ENCODE measurements around the gene ZNF385B. TPM values are rescaled to one million over a fixed set of nuclear protein-coding genes. Genes with fewer than 3 reads are reported as not detected.

ZNF385B gene
- total and polyA plus RNA-seq, 5 donors = 32.6 to 95.9 (median 65.6) TPM

DNA sequence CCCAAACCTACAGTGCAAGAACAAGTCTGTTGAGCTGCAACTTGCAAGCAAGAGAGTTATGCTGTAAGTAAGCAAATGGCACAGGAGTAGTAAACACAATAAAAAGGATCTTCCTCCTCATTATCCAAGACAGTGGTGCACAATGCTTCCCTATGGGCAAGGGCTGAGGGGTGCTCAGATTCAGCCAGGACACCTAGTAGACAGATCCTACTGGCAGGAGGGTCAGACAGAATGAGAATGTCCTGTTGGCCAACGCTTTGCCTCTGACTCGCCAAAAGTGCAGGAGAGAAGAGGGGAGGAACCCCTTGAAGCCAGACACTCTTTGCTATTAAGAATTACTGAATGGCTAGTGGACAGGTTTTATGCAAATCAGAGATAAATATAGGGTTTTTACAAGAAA, 316.4 kb downstream of the ZNF385B start:
- no peak for ATAC-seq
- H3K4me3 ChIP-seq (ENCODE audit: low read length) = no peak overlapping the region
- H3K4me1 ChIP-seq (ENCODE audit: control insufficient read depth, insufficient read depth, low read length) = no peaks in the 10 kb centered on the region
- 67% methylated on average over 2 of the region's 2 CpGs for WGBS
- intact Hi-C loops (cut with DNase I) = no loop called here
- no peaks in the 10 kb centered on the region for H3K9me3 ChIP-seq (ENCODE audit: control insufficient read depth, low read length)
- H3K27me3 ChIP-seq (ENCODE audit: control insufficient read depth, insufficient read depth) = no peaks in the 10 kb centered on the region
- no peak overlapping the region for H3K27ac ChIP-seq (ENCODE audit: low read length)
- no peak for DNase-seq

DNA sequence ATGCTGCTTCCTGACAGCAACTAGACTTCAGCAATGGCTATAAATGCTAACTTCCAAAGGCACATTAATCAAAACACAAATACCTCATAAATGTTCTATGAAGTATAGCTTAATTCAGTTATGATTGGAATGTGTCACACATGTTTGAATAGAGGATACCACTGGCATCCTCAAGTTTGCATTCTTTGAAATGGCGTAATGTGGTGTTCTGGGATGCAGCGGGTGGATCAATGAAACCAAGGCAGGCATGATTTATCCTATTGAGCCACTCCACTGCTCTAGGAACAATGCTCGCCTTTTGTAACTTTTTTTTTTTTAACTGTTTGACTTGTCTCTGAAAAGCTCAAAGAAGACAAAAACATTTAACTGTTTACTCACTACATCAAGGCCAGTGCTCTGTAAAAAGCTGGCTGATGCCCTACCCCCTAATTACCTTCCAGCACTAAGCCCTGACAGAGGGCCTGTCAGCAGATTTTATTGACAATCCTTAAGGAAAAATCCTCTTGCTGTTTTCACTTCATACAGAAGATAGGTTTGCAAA, 318.0 kb downstream of the ZNF385B start:
- Histone ChIP-seq H3K27ac (ENCODE audit: low read length) (no peak overlapping the region), H3K4me1 (ENCODE audit: control insufficient read depth, insufficient read depth, low read length) (no peaks in the 10 kb centered on the region), H3K27me3 (ENCODE audit: control insufficient read depth, insufficient read depth) (no peaks in the 10 kb centered on the region), H3K4me3 (ENCODE audit: low read length) (no peak overlapping the region), H3K9me3 (ENCODE audit: control insufficient read depth, low read length) (no peaks in the 10 kb centered on the region)
- intact Hi-C loops (cut with DNase I) = no loop called here
- no peak for DNase-seq
- no peak for ATAC-seq
- 77% methylated on average over 3 of the region's 3 CpGs for WGBS

DNA sequence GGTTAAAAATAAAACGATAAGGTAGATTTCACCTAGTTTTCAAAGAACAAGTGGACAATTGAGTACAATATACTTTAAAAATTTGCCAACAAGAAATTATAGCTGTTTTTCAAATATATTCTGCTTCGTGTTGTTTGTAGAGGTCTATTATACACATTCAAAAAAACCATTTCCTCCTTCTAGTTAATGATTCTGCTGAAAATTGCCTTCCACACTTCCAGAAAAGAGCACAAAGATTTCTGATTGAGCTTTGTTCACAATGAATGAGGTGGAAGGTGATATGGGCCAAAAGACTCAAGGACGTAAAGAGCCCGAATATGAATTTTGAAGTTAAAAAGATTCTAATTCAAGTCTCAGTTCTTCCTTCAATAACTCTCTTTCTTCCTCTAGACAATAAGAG, 319.8 kb downstream of the ZNF385B start:
- ATAC-seq (no peak), DNase-seq (no peak)
- H3K27ac ChIP-seq (ENCODE audit: low read length) = no peak overlapping the region
- intact Hi-C loops (cut with DNase I) = no loop called here
- H3K27me3 ChIP-seq (ENCODE audit: control insufficient read depth, insufficient read depth) = no peaks in the 10 kb centered on the region
- no peaks in the 10 kb centered on the region for H3K4me1 ChIP-seq (ENCODE audit: control insufficient read depth, insufficient read depth, low read length)
- no peaks in the 10 kb centered on the region for H3K9me3 ChIP-seq (ENCODE audit: control insufficient read depth, low read length)
- WGBS = 78% methylated on average over 4 of the region's 4 CpGs
- no peak overlapping the region for H3K4me3 ChIP-seq (ENCODE audit: low read length)

DNA sequence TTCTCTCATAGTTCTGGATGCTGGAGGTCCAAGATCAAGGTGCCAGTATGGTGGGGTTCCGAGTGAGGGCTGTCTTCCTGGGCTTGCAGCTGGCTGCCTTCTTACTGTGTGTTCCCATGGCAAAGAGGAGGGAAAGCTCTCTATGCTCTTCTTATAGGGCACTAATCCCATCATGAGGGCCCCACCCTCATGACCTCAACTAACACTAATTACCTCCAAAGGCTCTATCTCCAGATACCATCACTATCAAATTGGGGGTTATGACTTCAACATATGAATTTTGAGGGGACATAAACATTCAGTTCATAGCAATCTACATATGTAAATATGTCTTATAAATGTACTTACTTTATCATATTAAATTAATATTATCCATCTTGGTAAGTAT, 322.3 kb downstream of the ZNF385B start:
- intact Hi-C loops (cut with DNase I) = no loop called here

DNA sequence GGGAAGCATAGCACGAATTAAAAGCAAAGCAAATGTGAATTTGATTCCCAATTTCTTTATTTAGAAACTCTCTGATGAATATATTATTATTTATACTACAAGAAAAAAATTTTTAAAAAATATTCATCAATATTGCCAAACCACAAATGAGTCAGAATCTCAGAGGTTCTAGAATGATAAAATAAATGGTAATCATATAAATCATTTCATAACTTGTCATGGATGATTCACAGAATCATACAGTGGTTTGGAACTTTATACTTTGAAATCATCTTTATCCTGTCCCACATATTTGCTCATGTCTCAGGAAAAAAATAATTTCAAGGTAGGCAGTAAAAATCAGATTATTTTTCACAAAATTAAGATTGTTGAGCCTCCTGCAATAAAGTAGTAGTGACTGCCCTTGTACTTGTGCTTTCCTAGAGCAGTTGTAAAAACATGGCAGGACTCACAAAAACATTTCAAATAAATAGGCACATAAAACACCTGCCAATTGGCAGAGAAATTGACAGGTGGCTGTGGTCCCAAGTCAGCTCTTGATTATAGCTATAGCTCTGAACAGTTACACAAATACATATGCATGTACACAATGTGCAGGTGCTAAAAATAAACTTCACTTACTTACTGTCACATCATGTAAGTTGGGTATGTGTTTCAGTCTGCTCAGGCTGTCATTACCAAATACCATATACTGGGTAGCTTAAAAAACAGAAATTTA, 322.8 kb downstream of the ZNF385B start:
- intact Hi-C loops (cut with DNase I) = no loop called here
- Histone ChIP-seq H3K27me3 (ENCODE audit: control insufficient read depth, insufficient read depth) (no peaks in the 10 kb centered on the region), H3K4me1 (ENCODE audit: control insufficient read depth, insufficient read depth, low read length) (no peaks in the 10 kb centered on the region), H3K9me3 (ENCODE audit: control insufficient read depth, low read length) (no peaks in the 10 kb centered on the region), H3K27ac (ENCODE audit: low read length) (no peak overlapping the region), H3K4me3 (ENCODE audit: low read length) (no peak overlapping the region)
- ATAC-seq (no peak), DNase-seq (no peak)
- 77% methylated on average over 1 of the region's 1 CpG for WGBS

More for the DNA sequence above, 322.3 kb downstream of the ZNF385B start:
- Histone ChIP-seq H3K27ac (ENCODE audit: low read length) (no peak overlapping the region), H3K4me3 (ENCODE audit: low read length) (no peak overlapping the region), H3K9me3 (ENCODE audit: control insufficient read depth, low read length) (no peaks in the 10 kb centered on the region), H3K27me3 (ENCODE audit: control insufficient read depth, insufficient read depth) (no peaks in the 10 kb centered on the region), H3K4me1 (ENCODE audit: control insufficient read depth, insufficient read depth, low read length) (no peaks in the 10 kb centered on the region)
- WGBS = 98% methylated on average over 1 of the region's 1 CpG
- ATAC-seq (no peak), DNase-seq (no peak)

DNA sequence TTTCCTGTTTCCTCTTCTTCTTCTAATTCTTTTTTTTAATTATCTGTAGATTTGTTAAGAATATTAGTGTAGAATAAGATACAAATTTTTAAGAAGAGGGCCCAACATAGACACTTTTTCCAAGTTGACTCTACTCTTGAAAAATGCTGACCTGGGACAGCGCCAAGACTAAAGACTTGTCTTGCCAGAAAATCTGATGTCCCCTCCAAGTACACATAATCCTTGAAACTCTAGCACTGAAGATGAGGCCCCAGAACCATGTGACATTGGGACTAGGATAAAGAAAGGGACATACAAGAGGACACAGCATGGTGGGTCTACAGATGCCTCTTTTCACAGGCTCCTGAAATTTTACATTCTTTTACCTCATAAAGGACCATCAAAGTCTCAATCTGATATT, 325.2 kb downstream of the ZNF385B start:
- ATAC-seq (no peak), DNase-seq (peak in 1 of 3 donors; percentile 39)
- intact Hi-C loops (cut with DNase I) = no loop called here
- H3K4me3 ChIP-seq (ENCODE audit: low read length) = no peak overlapping the region
- H3K27me3 ChIP-seq (ENCODE audit: control insufficient read depth, insufficient read depth) = no peaks in the 10 kb centered on the region
- WGBS = 97% methylated on average over 1 of the region's 1 CpG
- H3K9me3 ChIP-seq (ENCODE audit: control insufficient read depth, low read length) = no peaks in the 10 kb centered on the region
- peaks cover 4% of the 10 kb centered on the region for H3K4me1 ChIP-seq (ENCODE audit: control insufficient read depth, insufficient read depth, low read length)
- no peak overlapping the region for H3K27ac ChIP-seq (ENCODE audit: low read length)

DNA sequence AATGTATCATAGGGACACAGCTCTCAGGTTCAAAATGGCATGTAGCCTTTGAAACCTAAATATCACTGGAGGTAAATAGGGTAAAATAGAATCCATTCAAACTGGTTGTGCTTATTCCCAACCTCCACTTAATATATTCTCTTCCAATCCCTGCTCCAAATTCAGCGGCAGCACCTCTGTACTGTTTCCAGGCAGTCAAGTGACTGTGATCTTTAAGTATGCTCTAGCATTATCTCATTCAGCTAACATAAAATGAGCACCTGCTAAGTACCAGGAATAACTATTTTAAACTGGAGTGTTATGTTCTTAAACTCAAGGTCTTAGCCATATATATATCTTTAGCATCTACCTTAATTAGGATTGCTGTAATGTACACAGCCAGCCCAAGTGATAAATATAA, 327.5 kb downstream of the ZNF385B start:
- ATAC-seq = no peak
- no peak overlapping the region for H3K27ac ChIP-seq (ENCODE audit: low read length)

DNA sequence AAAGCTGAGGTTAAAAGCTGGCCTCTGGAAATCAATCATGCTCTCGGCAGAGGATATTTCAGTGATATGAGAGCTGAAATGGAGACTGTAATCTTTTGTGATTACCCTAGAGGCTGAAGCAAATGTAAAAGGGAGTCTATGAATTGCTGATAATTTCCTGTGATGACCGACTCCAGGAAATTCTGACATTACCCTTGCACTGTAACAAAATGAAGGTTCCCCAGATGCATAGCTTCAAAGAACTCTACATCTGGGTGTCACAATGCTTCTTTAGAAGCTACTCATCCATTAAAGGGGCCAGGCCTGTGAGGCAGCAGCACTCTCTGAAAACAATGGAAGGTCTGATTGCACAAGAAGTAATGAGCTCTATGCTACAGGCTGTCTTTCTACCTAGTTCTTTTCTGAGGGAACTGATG, 328.5 kb downstream of the ZNF385B start:
- Histone ChIP-seq H3K27ac (ENCODE audit: low read length) (no peak overlapping the region), H3K27me3 (ENCODE audit: control insufficient read depth, insufficient read depth) (no peaks in the 10 kb centered on the region), H3K9me3 (ENCODE audit: control insufficient read depth, low read length) (no peaks in the 10 kb centered on the region), H3K4me1 (ENCODE audit: control insufficient read depth, insufficient read depth, low read length) (peaks cover 4% of the 10 kb centered on the region), H3K4me3 (ENCODE audit: low read length) (no peak overlapping the region)
- ATAC-seq (no peak), DNase-seq (no peak)
- intact Hi-C loops (cut with DNase I) = no loop called here
- WGBS = 33% methylated on average over 2 of the region's 2 CpGs

More for the DNA sequence above, 327.5 kb downstream of the ZNF385B start:
- no peak for DNase-seq
- no peaks in the 10 kb centered on the region for H3K9me3 ChIP-seq (ENCODE audit: control insufficient read depth, low read length)
- intact Hi-C loops (cut with DNase I) = no loop called here
- 77% methylated on average over 1 of the region's 1 CpG for WGBS
- H3K4me3 ChIP-seq (ENCODE audit: low read length) = no peak overlapping the region
- H3K4me1 ChIP-seq (ENCODE audit: control insufficient read depth, insufficient read depth, low read length) = peaks cover 4% of the 10 kb centered on the region
- H3K27me3 ChIP-seq (ENCODE audit: control insufficient read depth, insufficient read depth) = no peaks in the 10 kb centered on the region

DNA sequence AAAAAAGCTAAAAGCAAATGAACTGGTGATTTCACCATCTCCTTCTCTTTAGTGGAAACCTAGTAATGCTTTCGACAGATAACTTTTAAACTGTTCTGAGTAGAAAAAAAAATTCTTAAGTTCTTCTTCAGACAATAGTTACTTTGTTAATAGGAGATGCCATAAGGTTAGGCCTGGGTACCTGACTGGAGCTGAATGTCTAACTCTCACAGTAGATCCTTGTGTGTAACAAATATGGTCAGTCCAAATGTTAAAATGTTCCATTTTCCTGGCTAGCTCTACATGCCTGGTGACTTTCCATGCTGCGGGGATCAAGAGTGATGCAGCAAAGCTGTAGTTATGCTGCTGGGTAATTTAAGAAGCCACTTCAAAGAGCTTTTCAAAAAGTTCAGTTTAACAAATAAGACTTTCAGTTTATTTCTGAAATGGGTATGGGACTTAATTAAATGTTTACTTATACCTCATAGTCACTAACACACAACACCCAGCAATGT, 332.8 kb downstream of the ZNF385B start:
- WGBS = 77% methylated on average over 2 of the region's 2 CpGs
- no peak for DNase-seq
- no peaks in the 10 kb centered on the region for H3K27me3 ChIP-seq (ENCODE audit: control insufficient read depth, insufficient read depth)
- intact Hi-C loops (cut with DNase I) = no loop called here
- no peak overlapping the region for H3K4me3 ChIP-seq (ENCODE audit: low read length)
- no peak for ATAC-seq
- peaks cover 4% of the 10 kb centered on the region for H3K4me1 ChIP-seq (ENCODE audit: control insufficient read depth, insufficient read depth, low read length)
- no peaks in the 10 kb centered on the region for H3K9me3 ChIP-seq (ENCODE audit: control insufficient read depth, low read length)
- no peak overlapping the region for H3K27ac ChIP-seq (ENCODE audit: low read length)

DNA sequence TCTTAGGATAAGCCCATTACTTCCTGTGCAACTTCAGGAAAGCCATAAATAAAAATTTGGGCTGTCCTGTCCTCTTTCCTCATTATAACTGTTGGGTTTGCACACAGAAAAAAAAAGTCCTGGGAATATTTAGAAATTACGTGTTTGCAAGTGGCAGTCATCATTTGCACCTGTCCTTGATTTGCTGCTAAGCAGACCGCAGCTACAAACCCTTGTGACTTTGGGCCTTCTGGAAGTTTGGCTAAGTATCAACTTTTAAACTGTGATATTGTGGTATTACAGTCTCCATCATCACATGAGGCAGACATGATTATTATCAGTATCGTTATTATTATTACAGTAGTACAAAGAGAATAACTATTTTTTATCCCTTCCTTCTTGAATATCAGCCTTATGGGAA, 336.1 kb downstream of the ZNF385B start:
- Histone ChIP-seq H3K4me1 (ENCODE audit: control insufficient read depth, insufficient read depth, low read length) (no peaks in the 10 kb centered on the region), H3K9me3 (ENCODE audit: control insufficient read depth, low read length) (no peaks in the 10 kb centered on the region), H3K27ac (ENCODE audit: low read length) (no peak overlapping the region), H3K27me3 (ENCODE audit: control insufficient read depth, insufficient read depth) (no peaks in the 10 kb centered on the region), H3K4me3 (ENCODE audit: low read length) (no peak overlapping the region)
- intact Hi-C loops (cut with DNase I) = no loop called here
- DNase-seq = no peak
- ATAC-seq = peak in 1 of 2 donors; percentile 43
- WGBS = 45% methylated on average over 3 of the region's 3 CpGs

DNA sequence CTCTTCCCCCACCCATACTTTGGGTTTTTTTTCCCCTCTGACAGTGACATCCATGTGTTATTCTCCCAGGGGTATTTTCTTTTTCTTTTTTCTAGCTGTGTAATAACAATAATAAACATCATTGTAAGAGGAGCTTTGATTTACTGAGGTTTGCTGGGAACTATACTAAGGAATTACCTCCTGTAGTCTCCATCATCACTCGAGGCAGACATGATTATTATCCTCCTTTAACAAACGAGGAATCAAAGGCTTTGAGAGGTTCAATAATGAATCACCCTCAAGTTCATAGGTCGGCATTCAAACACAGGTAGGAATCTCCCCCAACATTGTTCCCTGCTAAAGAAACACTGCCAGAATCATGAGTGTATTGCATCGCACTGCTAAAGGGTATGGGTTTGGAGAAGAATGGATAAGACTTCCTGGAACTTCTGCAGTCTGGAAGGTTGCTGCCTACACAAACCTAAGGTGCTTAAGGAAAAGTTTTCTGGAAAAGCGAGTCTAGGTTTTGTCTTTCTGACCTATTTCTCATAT, 336.5 kb downstream of the ZNF385B start:
- no peak overlapping the region for H3K4me3 ChIP-seq (ENCODE audit: low read length)
- H3K4me1 ChIP-seq (ENCODE audit: control insufficient read depth, insufficient read depth, low read length) = no peaks in the 10 kb centered on the region
- intact Hi-C loops (cut with DNase I) = no loop called here
- no peaks in the 10 kb centered on the region for H3K9me3 ChIP-seq (ENCODE audit: control insufficient read depth, low read length)
- DNase-seq (no peak), ATAC-seq (no peak)
- WGBS = 59% methylated on average over 5 of the region's 5 CpGs
- no peaks in the 10 kb centered on the region for H3K27me3 ChIP-seq (ENCODE audit: control insufficient read depth, insufficient read depth)
- H3K27ac ChIP-seq (ENCODE audit: low read length) = peak overlapping the region; percentile 30

Measured in right cardiac atrium (tissue), 5 donors.